ENCODE data around the gene MCC. TPM values are rescaled to one million over a fixed set of nuclear protein-coding genes. Genes with fewer than 3 reads are reported as not detected.

Gene MCC
- total and polyA plus RNA-seq, 2 experiments from 2014 or later, result 3.4 to 8.8 TPM

DNA sequence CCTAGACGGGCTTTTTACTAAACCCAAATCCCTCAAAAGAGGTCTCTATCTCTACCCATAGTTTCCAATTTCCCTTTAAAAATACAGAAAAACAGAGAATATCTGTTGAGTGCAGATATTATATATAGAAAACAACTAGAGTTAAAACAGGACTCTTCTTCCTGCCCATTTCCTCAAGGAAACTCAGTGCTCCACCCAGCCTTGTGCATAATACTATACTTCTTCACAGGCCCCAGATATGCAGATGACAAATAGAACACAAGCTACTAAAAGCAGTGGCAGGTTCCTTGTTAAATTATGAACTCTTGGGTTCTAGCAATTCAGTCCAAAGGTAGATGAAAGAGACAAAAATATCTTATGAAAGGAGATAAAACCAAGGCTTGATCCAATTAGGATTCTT is 253.7 kb downstream of the MCC start:
- H3K27ac ChIP-seq, result no peak overlapping the region
- no peak overlapping the region for H2AFZ ChIP-seq
- peaks cover 34% of the 10 kb centered on the region for H3F3A ChIP-seq (ENCODE audit: insufficient read depth)
- no peak for DNase-seq
- no peak overlapping the region for H3K9ac ChIP-seq
- H3K27me3 ChIP-seq (replicated peaks; ENCODE audit: insufficient read depth), result no peaks in the 10 kb centered on the region
- TF ChIP-seq EZH2phosphoT487 (IDR thresholded peaks at IDR 0.05; ENCODE audit: insufficient read depth, low read depth), result no peak
- TF ChIP-seq EZH2 (IDR thresholded peaks at IDR 0.05; ENCODE audit: insufficient read depth, poor library complexity, severe bottlenecking), result no peak
- H3K4me2 ChIP-seq (ENCODE audit: unreplicated experiment), result no peak overlapping the region
- H3K9me3 ChIP-seq (ENCODE audit: low read depth), result no peaks in the 10 kb centered on the region
- WGBS, 2 experiments (ENCODE audit: low coverage in 1 of 2, low lambda C conversion rate in 2 of 2, missing lambda C conversion rate in 2 of 2), result 83 to 93% methylated on average over 1 of the region's 1 CpG
- no peaks in the 10 kb centered on the region for H3K79me2 ChIP-seq (ENCODE audit: insufficient read depth)
- peaks cover 25% of the 10 kb centered on the region for H3K4me1 ChIP-seq (ENCODE audit: insufficient read depth)
- H3K9me2 ChIP-seq (ENCODE audit: insufficient read depth), result no peaks in the 10 kb centered on the region
- H4K20me1 ChIP-seq (ENCODE audit: insufficient read depth), result no peaks in the 10 kb centered on the region
- H3K4me3 ChIP-seq, result no peak overlapping the region
- in situ Hi-C loops (cut with MboI), result no loop called here
- no peaks in the 10 kb centered on the region for H3K36me3 ChIP-seq (ENCODE audit: low read depth)

- no peaks in the 10 kb centered on the region for H3K27me3 ChIP-seq (replicated peaks; ENCODE audit: insufficient read depth)
- H4K20me1 ChIP-seq (ENCODE audit: insufficient read depth), result no peaks in the 10 kb centered on the region
- peaks cover 34% of the 10 kb centered on the region for H3F3A ChIP-seq (ENCODE audit: insufficient read depth)
- H3K9me2 ChIP-seq (ENCODE audit: insufficient read depth), result no peaks in the 10 kb centered on the region
- in situ Hi-C loops (cut with MboI), result no loop called here
- H3K36me3 ChIP-seq (ENCODE audit: low read depth), result no peaks in the 10 kb centered on the region
- H3K27ac ChIP-seq, result no peak overlapping the region
- H3K9me3 ChIP-seq (ENCODE audit: low read depth), result no peaks in the 10 kb centered on the region
- TF ChIP-seq EZH2phosphoT487 (IDR thresholded peaks at IDR 0.05; ENCODE audit: insufficient read depth, low read depth) (no peak), EZH2 (IDR thresholded peaks at IDR 0.05; ENCODE audit: insufficient read depth, poor library complexity, severe bottlenecking) (no peak)
- DNase-seq, result no peak
- no peak overlapping the region for H3K4me3 ChIP-seq
- no peak overlapping the region for H3K4me2 ChIP-seq (ENCODE audit: unreplicated experiment)
- WGBS, 2 experiments (ENCODE audit: low coverage in 1 of 2, low lambda C conversion rate in 2 of 2, missing lambda C conversion rate in 2 of 2), result 100% methylated on average over 1 of the region's 1 CpG
- no peak overlapping the region for H3K9ac ChIP-seq
- H3K4me1 ChIP-seq (ENCODE audit: insufficient read depth), result peaks cover 25% of the 10 kb centered on the region
- H2AFZ ChIP-seq, result no peak overlapping the region
- H3K79me2 ChIP-seq (ENCODE audit: insufficient read depth), result no peaks in the 10 kb centered on the region
Measured at GRCh38 chr5:113233606-113234005, 254.6 kb downstream of the MCC start.

DNA sequence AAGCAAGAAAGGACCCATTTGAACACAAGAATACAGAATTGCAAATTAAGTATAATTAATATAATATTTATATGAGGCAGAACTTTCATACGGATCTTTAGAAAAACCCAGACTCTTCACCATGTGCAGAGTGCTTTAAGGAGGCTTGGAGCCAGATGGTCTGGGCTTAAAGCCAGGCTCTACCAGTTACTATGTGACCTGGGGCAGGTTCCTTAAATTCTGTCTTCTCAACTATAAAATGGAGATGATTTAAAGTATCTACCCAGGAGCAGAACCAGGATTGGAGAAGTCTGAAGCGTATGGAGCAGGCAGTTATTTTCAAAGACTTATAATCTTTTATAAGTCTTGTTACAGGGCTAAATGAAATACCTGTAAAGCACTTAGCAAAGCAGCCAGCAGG is 255.6 kb downstream of the MCC start:
- no peaks in the 10 kb centered on the region for H3K27me3 ChIP-seq (replicated peaks; ENCODE audit: insufficient read depth)
- WGBS, 2 experiments (ENCODE audit: low coverage in 1 of 2, low lambda C conversion rate in 2 of 2, missing lambda C conversion rate in 2 of 2), result 36 to 39% methylated on average over 2 of the region's 2 CpGs
- H3K4me2 ChIP-seq (ENCODE audit: unreplicated experiment), result peak overlapping the region; percentile 46
- H2AFZ ChIP-seq, result no peak overlapping the region
- DNase-seq, result peak; percentile 42
- H3F3A ChIP-seq (ENCODE audit: insufficient read depth), result peaks cover 34% of the 10 kb centered on the region
- TF ChIP-seq EZH2phosphoT487 (IDR thresholded peaks at IDR 0.05; ENCODE audit: insufficient read depth, low read depth) (no peak), EZH2 (IDR thresholded peaks at IDR 0.05; ENCODE audit: insufficient read depth, poor library complexity, severe bottlenecking) (no peak)
- in situ Hi-C loops (cut with MboI), result no loop called here
- no peaks in the 10 kb centered on the region for H3K9me2 ChIP-seq (ENCODE audit: insufficient read depth)
- H4K20me1 ChIP-seq (ENCODE audit: insufficient read depth), result no peaks in the 10 kb centered on the region
- peak overlapping the region; percentile 18; the same call in 1 of the 2 replicates for H3K9ac ChIP-seq
- peak overlapping the region; percentile 31 for H3K27ac ChIP-seq
- H3K9me3 ChIP-seq (ENCODE audit: low read depth), result no peaks in the 10 kb centered on the region
- H3K36me3 ChIP-seq (ENCODE audit: low read depth), result no peaks in the 10 kb centered on the region
- peak overlapping the region; percentile 27; the same call in 1 of the 2 replicates for H3K4me3 ChIP-seq
- peaks cover 25% of the 10 kb centered on the region for H3K4me1 ChIP-seq (ENCODE audit: insufficient read depth)
- no peaks in the 10 kb centered on the region for H3K79me2 ChIP-seq (ENCODE audit: insufficient read depth)

- no peaks in the 10 kb centered on the region for H4K20me1 ChIP-seq (ENCODE audit: insufficient read depth)
- peaks cover 34% of the 10 kb centered on the region for H3F3A ChIP-seq (ENCODE audit: insufficient read depth)
- H3K4me2 ChIP-seq (ENCODE audit: unreplicated experiment), result peak overlapping the region; percentile 46
- in situ Hi-C loops (cut with MboI), result no loop called here
- no peaks in the 10 kb centered on the region for H3K36me3 ChIP-seq (ENCODE audit: low read depth)
- no peaks in the 10 kb centered on the region for H3K27me3 ChIP-seq (replicated peaks; ENCODE audit: insufficient read depth)
- peaks cover 25% of the 10 kb centered on the region for H3K4me1 ChIP-seq (ENCODE audit: insufficient read depth)
- DNase-seq, result peak; percentile 80
- no peaks in the 10 kb centered on the region for H3K79me2 ChIP-seq (ENCODE audit: insufficient read depth)
- peak overlapping the region; percentile 18; the same call in 1 of the 2 replicates for H3K9ac ChIP-seq
- no peak overlapping the region for H2AFZ ChIP-seq
- H3K9me2 ChIP-seq (ENCODE audit: insufficient read depth), result no peaks in the 10 kb centered on the region
- peak overlapping the region; percentile 27; the same call in 1 of the 2 replicates for H3K4me3 ChIP-seq
- no peak for TF ChIP-seq EZH2 (IDR thresholded peaks at IDR 0.05; ENCODE audit: insufficient read depth, poor library complexity, severe bottlenecking)
- no peak for TF ChIP-seq EZH2phosphoT487 (IDR thresholded peaks at IDR 0.05; ENCODE audit: insufficient read depth, low read depth)
- peak overlapping the region; percentile 31 for H3K27ac ChIP-seq
- 13 to 19% methylated on average over 2 of the region's 2 CpGs for WGBS, 2 experiments (ENCODE audit: low coverage in 1 of 2, low lambda C conversion rate in 2 of 2, missing lambda C conversion rate in 2 of 2)
- H3K9me3 ChIP-seq (ENCODE audit: low read depth), result no peaks in the 10 kb centered on the region
Measured at GRCh38 chr5:113232221-113232620, 256.0 kb downstream of the MCC start.

DNA sequence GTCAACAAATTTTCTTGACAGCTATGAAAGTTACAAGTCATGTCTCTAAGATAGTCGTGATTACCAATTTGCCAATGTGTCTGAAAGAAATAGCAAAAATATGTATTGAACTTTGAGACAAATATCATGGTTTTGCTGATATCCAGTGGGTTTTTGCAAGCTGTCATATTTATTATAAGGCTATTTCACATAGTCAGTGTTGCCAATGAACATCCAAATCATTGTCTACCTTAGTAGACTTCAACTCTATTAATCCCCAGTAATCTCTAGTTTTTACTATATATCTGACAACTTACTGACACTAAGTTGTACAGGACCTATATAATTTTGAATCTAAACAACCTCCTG is 256.6 kb downstream of the MCC start:
- H3K79me2 ChIP-seq (ENCODE audit: insufficient read depth), result no peaks in the 10 kb centered on the region
- no peaks in the 10 kb centered on the region for H4K20me1 ChIP-seq (ENCODE audit: insufficient read depth)
- H3K27ac ChIP-seq, result peak overlapping the region; percentile 31
- in situ Hi-C loops (cut with MboI), result no loop called here
- no peak overlapping the region for H2AFZ ChIP-seq
- H3K4me1 ChIP-seq (ENCODE audit: insufficient read depth), result peaks cover 25% of the 10 kb centered on the region
- H3K4me2 ChIP-seq (ENCODE audit: unreplicated experiment), result peak overlapping the region; percentile 46
- H3K9me2 ChIP-seq (ENCODE audit: insufficient read depth), result no peaks in the 10 kb centered on the region
- peaks cover 34% of the 10 kb centered on the region for H3F3A ChIP-seq (ENCODE audit: insufficient read depth)
- no peak for DNase-seq
- TF ChIP-seq EZH2phosphoT487 (IDR thresholded peaks at IDR 0.05; ENCODE audit: insufficient read depth, low read depth) (no peak), EZH2 (IDR thresholded peaks at IDR 0.05; ENCODE audit: insufficient read depth, poor library complexity, severe bottlenecking) (no peak)
- no peaks in the 10 kb centered on the region for H3K9me3 ChIP-seq (ENCODE audit: low read depth)
- WGBS, 2 experiments (ENCODE audit: low coverage in 1 of 2, low lambda C conversion rate in 2 of 2, missing lambda C conversion rate in 2 of 2), result 0% methylated on average over 1 of the region's 1 CpG
- no peaks in the 10 kb centered on the region for H3K27me3 ChIP-seq (replicated peaks; ENCODE audit: insufficient read depth)
- no peak overlapping the region for H3K4me3 ChIP-seq
- no peak overlapping the region for H3K9ac ChIP-seq
- no peaks in the 10 kb centered on the region for H3K36me3 ChIP-seq (ENCODE audit: low read depth)
